ENCODE data around the gene IPO11.

DNA sequence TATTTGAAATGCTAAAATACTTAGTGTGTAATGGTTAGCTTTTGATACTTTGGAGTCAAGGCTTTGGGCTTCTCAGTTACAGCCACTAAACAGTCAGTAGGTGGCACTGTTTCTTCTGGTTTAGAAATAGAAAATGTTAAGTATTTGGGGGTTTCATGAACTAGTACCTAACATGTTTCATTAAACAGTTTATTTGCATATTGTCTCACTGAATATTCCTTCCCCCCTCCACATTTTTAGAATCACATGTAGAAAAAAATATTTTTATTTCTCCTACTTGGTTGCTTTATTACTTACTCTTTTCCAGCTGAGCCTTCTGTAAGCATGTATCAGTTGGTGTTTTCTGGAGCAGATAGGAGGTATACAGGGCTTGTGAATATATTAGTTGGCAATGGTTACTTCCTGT, 48.0 kb downstream of the IPO11 start:
- TF ChIP-seq POLR2A (IDR thresholded peaks at IDR 0.05) = no peak
- TF ChIP-seq, protein P1, sequence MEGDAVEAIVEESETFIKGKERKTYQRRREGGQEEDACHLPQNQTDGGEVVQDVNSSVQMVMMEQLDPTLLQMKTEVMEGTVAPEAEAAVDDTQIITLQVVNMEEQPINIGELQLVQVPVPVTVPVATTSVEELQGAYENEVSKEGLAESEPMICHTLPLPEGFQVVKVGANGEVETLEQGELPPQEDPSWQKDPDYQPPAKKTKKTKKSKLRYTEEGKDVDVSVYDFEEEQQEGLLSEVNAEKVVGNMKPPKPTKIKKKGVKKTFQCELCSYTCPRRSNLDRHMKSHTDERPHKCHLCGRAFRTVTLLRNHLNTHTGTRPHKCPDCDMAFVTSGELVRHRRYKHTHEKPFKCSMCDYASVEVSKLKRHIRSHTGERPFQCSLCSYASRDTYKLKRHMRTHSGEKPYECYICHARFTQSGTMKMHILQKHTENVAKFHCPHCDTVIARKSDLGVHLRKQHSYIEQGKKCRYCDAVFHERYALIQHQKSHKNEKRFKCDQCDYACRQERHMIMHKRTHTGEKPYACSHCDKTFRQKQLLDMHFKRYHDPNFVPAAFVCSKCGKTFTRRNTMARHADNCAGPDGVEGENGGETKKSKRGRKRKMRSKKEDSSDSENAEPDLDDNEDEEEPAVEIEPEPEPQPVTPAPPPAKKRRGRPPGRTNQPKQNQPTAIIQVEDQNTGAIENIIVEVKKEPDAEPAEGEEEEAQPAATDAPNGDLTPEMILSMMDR (IDR thresholded peaks at IDR 0.05) = peak; percentile 44 to 81 (median 72)

All from thyroid gland (tissue), 4 donors.